Ammon's horn (tissue), 1 donor: Measurements from ENCODE around the gene PTPRD.

Experiments used
- DNase-seq: peaks from one replicate; pipeline ENCODE4 v3.0.0-alpha.2; 2016; ENCODE audit warnings: low spot score

Gene PTPRD

DNA sequence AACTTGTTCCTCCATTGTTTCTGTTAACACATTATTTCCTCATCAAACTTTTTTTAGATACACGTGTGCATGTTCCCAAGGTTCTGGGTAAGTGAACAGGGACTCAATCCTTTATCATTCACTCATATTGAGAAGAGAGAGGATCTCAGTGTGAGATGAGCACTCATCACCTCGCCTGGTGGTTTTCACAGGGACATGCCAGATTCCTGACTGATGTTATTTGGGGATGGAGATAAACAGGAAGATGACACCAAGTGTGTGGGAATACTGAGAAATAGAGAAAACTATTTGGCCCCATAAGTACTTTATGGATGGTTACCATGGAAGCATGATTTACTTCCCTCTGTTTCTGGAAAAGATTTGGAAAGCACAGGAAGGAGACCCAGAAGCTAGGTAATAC is 2279.9 kb downstream of the PTPRD start:
- DNase-seq = no peak

DNA sequence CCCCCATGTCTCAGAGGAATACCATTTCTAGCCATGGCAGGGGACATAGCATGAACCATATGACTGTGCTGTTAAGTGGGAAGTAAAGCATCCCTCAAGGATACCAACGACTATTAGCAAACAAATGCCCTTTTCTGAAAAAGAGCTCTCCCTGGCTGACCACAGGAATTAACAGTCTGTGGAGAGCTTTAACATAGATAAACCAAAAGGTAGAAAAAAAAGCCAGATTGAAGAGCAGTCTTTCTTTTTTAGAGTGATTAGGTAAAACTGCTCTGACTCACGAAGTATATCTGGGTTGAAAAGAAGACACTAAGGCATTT is 2280.5 kb downstream of the PTPRD start:
- no peak for DNase-seq

- DNase-seq = no peak
Measured at GRCh38 chr9:8331507-8332330, 2281.1 kb downstream of the PTPRD start.

- no peak for DNase-seq
Measured at GRCh38 chr9:8329561-8330283, 2283.1 kb downstream of the PTPRD start.

- DNase-seq = no peak
Measured at GRCh38 chr9:8315211-8315610, 2297.6 kb downstream of the PTPRD start.

DNA sequence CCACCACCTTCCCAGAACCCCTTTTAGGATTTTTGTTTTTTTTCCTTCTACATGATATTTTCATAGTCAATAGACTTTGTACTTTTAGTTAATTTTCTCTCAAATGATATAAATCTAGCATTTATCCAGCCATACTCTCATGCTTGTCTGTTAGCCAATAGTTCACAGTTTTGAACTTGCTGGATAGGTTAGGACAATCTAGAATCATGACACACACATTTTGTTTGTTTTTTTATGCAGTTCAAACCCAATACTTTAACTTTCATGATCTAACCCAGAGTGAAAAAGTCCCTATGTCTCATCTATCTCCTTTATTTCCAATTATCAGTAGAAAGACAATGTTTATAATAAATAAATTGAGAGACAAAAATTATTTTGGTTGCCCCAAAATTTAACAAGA is 2303.5 kb downstream of the PTPRD start:
- no peak for DNase-seq

DNA sequence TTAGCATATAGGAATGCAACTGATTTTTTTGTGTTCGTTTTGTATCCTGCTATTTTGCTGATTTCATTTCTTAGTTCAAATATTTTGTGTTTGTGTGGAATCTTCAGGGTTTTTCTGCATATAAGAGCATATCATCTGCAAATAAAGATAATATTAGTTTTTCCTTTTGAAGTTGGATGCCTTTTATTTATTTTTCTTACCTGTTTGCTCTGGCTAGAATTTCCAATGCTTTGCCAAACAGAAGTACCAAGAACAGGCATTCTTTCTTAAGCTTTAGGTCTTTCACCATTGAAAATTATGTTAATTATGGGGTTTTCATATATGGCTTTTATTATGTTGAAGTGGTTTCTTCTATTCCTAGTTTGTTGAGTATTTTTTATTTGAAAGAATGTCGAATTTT is 2308.1 kb downstream of the PTPRD start:
- DNase-seq = no peak

GRCh38 chr9:8301296-8301695 is 2311.5 kb downstream of the PTPRD start:
- DNase-seq = no peak

GRCh38 chr9:8297047-8297446 is 2315.8 kb downstream of the PTPRD start:
- no peak for DNase-seq

GRCh38 chr9:8292657-8293056 is 2320.1 kb downstream of the PTPRD start:
- no peak for DNase-seq

DNA sequence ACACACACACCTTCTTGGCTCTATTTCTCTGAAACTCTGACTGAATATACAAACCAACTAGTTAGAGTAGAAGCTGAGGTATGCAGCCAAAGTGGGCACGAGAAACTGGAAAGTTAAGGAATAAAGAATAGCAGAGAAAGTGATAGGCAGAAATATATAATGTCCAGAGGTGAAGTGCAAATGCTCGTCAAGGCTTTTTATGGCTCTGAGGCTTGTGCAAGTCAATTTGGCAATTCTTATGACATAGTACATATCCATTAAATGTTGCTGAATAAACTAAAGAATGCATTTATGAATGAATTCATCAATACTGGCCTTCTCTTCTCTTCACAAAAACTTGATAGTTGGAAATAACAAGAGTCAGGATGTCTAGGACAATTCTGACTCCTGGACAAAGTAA is 2323.1 kb downstream of the PTPRD start:
- DNase-seq = no peak

DNA sequence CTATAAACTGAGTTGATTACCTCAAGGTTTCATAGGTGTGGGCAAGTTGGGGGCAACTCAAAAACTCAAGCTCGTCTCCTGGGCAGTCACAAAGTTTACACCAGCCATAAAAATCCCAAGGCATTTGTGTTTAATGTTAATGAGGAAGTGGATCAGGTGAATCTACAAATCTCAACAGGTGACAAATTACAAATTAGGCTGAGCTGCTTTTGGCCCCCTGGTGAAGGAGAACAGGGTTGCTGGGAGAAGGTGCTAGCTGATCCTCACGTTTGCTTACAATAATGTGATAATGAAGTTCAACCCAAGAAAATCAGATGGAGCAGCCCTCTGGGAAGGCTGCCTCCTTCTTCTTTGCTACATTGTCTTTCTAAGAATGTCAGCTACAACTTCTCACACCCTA is 2324.8 kb downstream of the PTPRD start:
- no peak for DNase-seq

- no peak for DNase-seq
Measured at GRCh38 chr9:8287501-8287900, 2325.3 kb downstream of the PTPRD start.

GRCh38 chr9:8284884-8285283 is 2327.9 kb downstream of the PTPRD start:
- DNase-seq = no peak

DNA sequence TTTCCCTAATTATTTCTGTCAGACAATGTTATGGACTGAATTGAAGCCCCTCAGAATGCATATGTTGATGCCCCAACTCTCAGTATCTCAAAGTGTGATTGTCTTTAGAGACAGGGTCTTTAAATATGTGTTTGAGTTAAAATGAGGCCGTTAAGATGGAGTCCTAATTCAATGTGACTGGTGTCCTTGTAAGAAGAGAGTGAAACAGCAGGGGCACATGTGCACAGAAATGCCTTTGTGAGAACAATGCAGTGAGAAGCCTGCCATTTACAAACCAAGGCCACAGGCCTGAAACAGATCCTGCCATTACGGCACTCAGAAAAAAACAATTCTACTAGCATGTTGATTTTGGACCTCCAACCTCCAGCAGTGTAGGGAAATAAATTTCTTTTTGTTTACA is 2330.3 kb downstream of the PTPRD start:
- no peak for DNase-seq

- no peak for DNase-seq
Measured at GRCh38 chr9:8280811-8281210, 2332.0 kb downstream of the PTPRD start.

GRCh38 chr9:8278048-8278447 is 2334.8 kb downstream of the PTPRD start:
- DNase-seq = no peak

DNA sequence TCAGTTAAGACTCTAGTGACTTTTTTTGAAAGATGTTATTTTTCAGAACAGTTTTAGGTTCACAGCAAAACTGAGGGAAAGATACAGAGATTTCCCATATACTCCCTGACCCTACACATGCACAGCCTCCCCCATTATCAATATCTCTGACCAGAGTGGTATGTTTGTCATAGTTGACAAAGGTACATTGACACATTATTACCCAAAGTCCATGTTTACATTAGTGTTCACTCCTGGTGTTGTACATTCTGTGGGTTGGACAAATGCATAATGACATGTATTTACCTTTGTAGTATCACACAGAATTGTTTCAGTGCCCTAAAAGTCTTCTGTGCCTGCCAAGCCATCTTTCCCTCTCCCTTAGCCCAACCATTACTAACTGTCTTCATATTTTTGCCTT is 2342.6 kb downstream of the PTPRD start:
- DNase-seq = no peak

GRCh38 chr9:8268881-8269280 is 2343.9 kb downstream of the PTPRD start:
- no peak for DNase-seq

GRCh38 chr9:8268216-8268878 is 2344.5 kb downstream of the PTPRD start:
- no peak for DNase-seq

DNA sequence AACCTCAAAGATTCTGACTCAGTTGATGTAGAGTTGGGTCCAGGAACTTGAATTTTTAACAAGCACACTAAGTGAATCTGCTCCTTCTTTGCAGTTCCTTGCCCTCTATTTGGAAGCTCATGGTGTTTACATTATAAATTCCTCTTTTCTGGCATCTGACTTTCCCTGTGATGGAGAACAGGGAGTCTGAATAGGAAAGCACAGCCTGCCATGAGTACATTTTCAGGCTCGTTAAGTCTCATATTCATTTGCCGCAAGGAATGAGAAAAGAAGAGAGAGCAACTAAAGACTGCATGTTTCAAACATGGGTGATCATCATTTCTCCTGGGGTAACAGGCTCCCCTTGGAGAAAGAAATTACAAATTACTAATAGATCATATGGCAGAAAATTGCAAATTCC is 2345.2 kb downstream of the PTPRD start:
- DNase-seq = no peak

DNA sequence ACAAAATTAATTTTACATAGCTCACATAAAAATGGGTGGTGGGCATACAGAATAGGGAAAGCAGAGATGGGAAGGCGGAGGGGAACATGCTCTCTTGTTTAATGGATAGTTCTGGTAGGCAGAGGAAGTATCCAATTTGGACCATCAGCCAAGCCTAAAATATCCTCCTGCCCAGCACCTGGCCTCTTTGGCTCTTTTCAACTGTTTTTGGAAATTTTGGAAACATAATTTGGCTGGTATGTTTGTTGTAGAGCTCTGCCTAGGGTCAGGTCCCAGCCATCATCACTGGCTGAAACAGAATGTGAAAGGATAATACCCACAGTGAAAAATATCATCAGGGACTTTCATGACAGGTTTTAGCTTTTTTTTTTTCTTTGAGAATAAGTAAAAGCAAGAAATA is 2345.9 kb downstream of the PTPRD start:
- DNase-seq = no peak

- no peak for DNase-seq
Measured at GRCh38 chr9:8265281-8265680, 2347.5 kb downstream of the PTPRD start.
